PC-9 (cell line): ENCODE results near the gene MARCHF6. TPM values are rescaled to one million over a fixed set of nuclear protein-coding genes. Genes with fewer than 3 reads are reported as not detected.
A peak's percentile ranks its signal among the peaks of the same experiment; 100 is the strongest.
"Not testable (repeated sequence)": the region's sequence is repeated elsewhere in the genome, so short reads cannot be mapped to it uniquely, and the experiment has no call there.

Source experiments
- BruUV-seq: library from RNA; stranded (reverse); fragments of 400-500 nt; replicated peaks from 2 replicates; lab custom pipeline; 2021; lab: Mats Ljungman, UMichigan
- CTCF ChIA-PET: fragments of 300-600 bp; sonication (Branson Sonifier 250); formaldehyde crosslinking; loops from one replicate; lab custom pipeline; 2022; ENCODE audit warnings: antibody characterized with exemption; lab: Charles Lee
- POLR2A ChIA-PET: fragments of 300-600 bp; sonication (Branson Sonifier 250); formaldehyde crosslinking; loops from one replicate; lab custom pipeline; 2022; ENCODE audit warnings: antibody characterized with exemption; ENCODE audit not compliant: unreplicated experiment; lab: Charles Lee
- DNase-seq, 2 experiments: peaks; one replicate each; pipeline versions ENCODE4 v3.0.0 to v3.0.0-alpha.2; 2015 to 2022; ENCODE audit warnings: mixed read lengths in 1 of 2
- H2AFZ ChIP-seq: fragments of 200-600 bp; sonication (generic); 2 replicates; pipeline ENCODE4 v1.8.1; 2017; ENCODE audit warnings: antibody characterized with exemption
- H3F3A ChIP-seq: fragments of 200-600 bp; sonication (generic); 2 replicates; pipeline ENCODE4 v1.8.1; 2017; ENCODE audit warnings: antibody characterized with exemption, mild to moderate bottlenecking, low read depth; ENCODE audit not compliant: insufficient read depth
- H3K27ac ChIP-seq: fragments of 200-600 bp; sonication (generic); 2 replicates; pipeline ENCODE4 v1.6.1; 2016; ENCODE audit warnings: mixed run types
- H3K27me3 ChIP-seq: fragments of 200-600 bp; sonication (generic); 2 replicates; pipeline ENCODE4 v1.6.1; 2016; ENCODE audit warnings: low read depth, mixed run types; ENCODE audit not compliant: insufficient read depth
- H3K36me3 ChIP-seq: fragments of 200-600 bp; sonication (generic); 2 replicates; pipeline ENCODE4 v1.6.1; 2016; ENCODE audit warnings: low read depth, mixed run types
- H3K4me1 ChIP-seq: fragments of 200-600 bp; sonication (generic); replicated peaks from 2 replicates; pipeline ENCODE4 v1.6.1; 2016; ENCODE audit warnings: mixed run types; ENCODE audit not compliant: insufficient read depth
- H3K4me2 ChIP-seq: fragments of 200-600 bp; sonication (generic); 2 replicates; pipeline ENCODE4 v1.6.1; 2017; ENCODE audit warnings: mixed run types
- H3K4me3 ChIP-seq: fragments of 200-600 bp; sonication (generic); 2 replicates; pipeline ENCODE4 v1.6.1; 2016; ENCODE audit warnings: mixed run types
- H3K79me2 ChIP-seq: fragments of 200-600 bp; sonication (generic); 2 replicates; pipeline ENCODE4 v1.6.1; 2017; ENCODE audit warnings: low read depth, mixed run types
- H3K9me2 ChIP-seq: fragments of 200-600 bp; sonication (generic); 2 replicates; pipeline ENCODE4 v1.8.1; 2017; ENCODE audit warnings: mild to moderate bottlenecking; ENCODE audit not compliant: insufficient read depth
- H3K9me3 ChIP-seq: fragments of 200-600 bp; sonication (generic); 2 replicates; pipeline ENCODE4 v1.8.1; 2016; ENCODE audit warnings: low read depth; ENCODE audit not compliant: insufficient read depth
- H4K20me1 ChIP-seq: fragments of 200-600 bp; sonication (generic); 2 replicates; pipeline ENCODE4 v1.8.1; 2017; ENCODE audit not compliant: insufficient read depth
- EZH2 ChIP-seq: fragments of 200-600 bp; sonication (generic); IDR thresholded peaks from 2 replicates; pipeline ENCODE4 v1.8.0; 2017; ENCODE audit warnings: antibody characterized with exemption, low read depth
- intact Hi-C: fragments of 100-400 bp; cut with micrococcal nuclease; formaldehyde crosslinking; loops from one replicate; pipeline ENCODE4 v1.10.0; 2022; ENCODE audit not compliant: unreplicated experiment
- total RNA-seq: library from RNA; stranded (reverse); gene quantifications from 2 replicates; pipeline ENCODE4 v1.2.3, GENCODE V29; 2021
- TF ChIP-seq, protein P1 (sequence below): fragments of 200-600 bp; sonication (generic); conservative IDR thresholded peaks from 2 replicates; pipeline ENCODE4 v1.6.1; 2017; ENCODE audit warnings: mixed run types, antibody characterized with exemption, mild to moderate bottlenecking, moderate library complexity

MARCHF6 gene
- total RNA-seq, 1 experiment from 2014 or later: 364 TPM

DNA sequence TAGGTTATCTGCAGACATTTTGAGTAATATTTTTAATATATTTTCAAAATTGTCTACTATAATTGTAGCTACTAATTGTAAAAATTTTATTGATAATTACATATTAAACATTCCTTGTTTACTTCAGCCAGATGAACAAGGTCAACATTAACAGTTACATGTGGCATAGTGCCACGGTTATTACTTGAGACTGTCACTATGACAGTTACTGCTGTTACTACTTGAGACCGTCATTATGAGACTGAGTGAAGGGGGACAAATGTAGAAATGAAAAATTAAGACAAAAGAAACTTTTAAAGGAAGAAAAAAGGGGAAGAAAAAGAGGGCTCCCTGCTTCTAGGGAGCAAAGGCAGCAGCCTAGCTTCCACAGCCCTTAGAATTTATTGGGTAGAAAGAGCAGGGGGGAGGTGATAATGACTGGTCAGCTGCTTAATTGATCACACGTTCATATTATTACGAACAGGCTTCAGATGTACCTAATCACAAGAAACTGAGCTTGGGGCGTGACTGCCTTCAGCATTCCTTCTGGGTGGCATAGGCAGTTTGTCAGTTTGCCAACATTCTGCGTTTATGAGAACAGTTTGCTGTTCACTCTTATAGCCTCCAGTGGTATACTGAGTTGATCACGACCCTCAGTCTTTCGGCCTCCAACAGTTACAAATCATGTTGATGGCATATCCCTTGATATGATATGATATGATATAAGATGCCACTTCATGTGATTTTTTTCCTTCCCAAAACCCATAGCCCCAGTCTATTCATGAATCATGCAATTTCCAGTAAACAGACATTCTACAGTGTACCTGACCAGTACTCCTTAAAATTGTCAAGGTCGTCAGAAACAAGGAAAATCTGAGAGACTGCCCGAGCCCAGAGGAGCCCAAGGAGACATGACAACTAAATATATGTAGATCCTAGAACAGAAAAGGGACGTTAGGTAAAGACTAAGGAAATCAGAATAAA, 13.1 kb downstream of the MARCHF6 start:
- Histone ChIP-seq H3K4me3 (no peak overlapping the region), H3K79me2 (peaks cover 100% of the 10 kb centered on the region), H3K9me2 (no peaks in the 10 kb centered on the region), H3K27ac (no peak overlapping the region), H3K36me3 (peaks cover 12% of the 10 kb centered on the region; the same call in 1 of the 2 replicates), H3K9me3 (no peaks in the 10 kb centered on the region), H4K20me1 (peaks cover 92% of the 10 kb centered on the region), H3K4me2 (no peak overlapping the region), H3K4me1 (0 out of 2 replicates have a peak, but pooled peaks cover 19% of the 10 kb centered on the region), H3F3A (peaks cover 20% of the 10 kb centered on the region), H2AFZ (no peak overlapping the region), H3K27me3 (no peaks in the 10 kb centered on the region)
- no TSS peak for BruUV-seq
- ChIA-PET CTCF (interaction anchor here (0.6 to 1.1 kb wide), 2 partner anchors 83 to 532 kb away, joined by 3 to 5 read pairs; no protein-coding TSS in a partner anchor), POLR2A (interaction anchor here (0.6 to 0.8 kb wide), 5 partner anchors 11 to 608 kb away, joined by 3 to 6 read pairs (median 5); partner anchors contain the start of gene MARCHF6)
- intact Hi-C loops: loop anchor here (1.0 to 5.0 kb wide), 3 partner anchors 14 to 186 kb away; partner anchors contain the start of gene MARCHF6
- no peak for TF ChIP-seq EZH2
- peak; percentile 61 to 72 for DNase-seq

DNA sequence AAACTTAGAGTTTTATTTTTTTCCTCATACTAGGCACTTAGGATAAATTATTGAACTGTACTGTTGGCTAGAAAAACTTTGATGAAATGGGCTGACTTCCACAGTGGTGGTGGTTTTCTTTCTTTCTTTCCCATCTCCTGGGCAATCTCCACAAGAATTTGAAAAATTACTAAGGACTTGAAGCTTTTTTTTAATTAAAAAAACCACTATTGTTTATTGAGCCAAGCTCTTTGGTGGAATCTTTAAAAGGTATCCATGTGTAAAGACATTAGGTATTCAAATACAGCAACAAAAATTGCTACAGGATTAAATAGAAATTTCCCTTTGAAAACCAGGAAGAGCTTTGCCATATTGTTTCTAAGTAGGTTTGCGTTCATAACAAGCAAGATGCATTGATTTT, 14.1 kb downstream of the MARCHF6 start:
- H2AFZ ChIP-seq: no peak overlapping the region
- 0 out of 2 replicates have a peak, but pooled peaks cover 19% of the 10 kb centered on the region for H3K4me1 ChIP-seq
- POLR2A ChIA-PET: interaction anchor here (0.9 kb wide), 1 partner anchor 14 kb away, joined by 4 read pairs; the partner anchor contains the start of gene MARCHF6
- no peak overlapping the region for H3K4me3 ChIP-seq
- peaks cover 100% of the 10 kb centered on the region for H3K79me2 ChIP-seq
- H3K27ac ChIP-seq: no peak overlapping the region
- DNase-seq: no peak
- H3K4me2 ChIP-seq: no peak overlapping the region
- intact Hi-C loops: loop anchor here (2.0 to 5.0 kb wide), 2 partner anchors 15 to 185 kb away; partner anchors contain the start of gene MARCHF6
- BruUV-seq: no TSS peak
- H3K36me3 ChIP-seq: peaks cover 17% of the 10 kb centered on the region; the same call in 1 of the 2 replicates
- peaks cover 92% of the 10 kb centered on the region for H4K20me1 ChIP-seq
- no peaks in the 10 kb centered on the region for H3K9me3 ChIP-seq
- TF ChIP-seq EZH2: no peak
- TF ChIP-seq, protein P1, sequence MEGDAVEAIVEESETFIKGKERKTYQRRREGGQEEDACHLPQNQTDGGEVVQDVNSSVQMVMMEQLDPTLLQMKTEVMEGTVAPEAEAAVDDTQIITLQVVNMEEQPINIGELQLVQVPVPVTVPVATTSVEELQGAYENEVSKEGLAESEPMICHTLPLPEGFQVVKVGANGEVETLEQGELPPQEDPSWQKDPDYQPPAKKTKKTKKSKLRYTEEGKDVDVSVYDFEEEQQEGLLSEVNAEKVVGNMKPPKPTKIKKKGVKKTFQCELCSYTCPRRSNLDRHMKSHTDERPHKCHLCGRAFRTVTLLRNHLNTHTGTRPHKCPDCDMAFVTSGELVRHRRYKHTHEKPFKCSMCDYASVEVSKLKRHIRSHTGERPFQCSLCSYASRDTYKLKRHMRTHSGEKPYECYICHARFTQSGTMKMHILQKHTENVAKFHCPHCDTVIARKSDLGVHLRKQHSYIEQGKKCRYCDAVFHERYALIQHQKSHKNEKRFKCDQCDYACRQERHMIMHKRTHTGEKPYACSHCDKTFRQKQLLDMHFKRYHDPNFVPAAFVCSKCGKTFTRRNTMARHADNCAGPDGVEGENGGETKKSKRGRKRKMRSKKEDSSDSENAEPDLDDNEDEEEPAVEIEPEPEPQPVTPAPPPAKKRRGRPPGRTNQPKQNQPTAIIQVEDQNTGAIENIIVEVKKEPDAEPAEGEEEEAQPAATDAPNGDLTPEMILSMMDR: no peak
- CTCF ChIA-PET: interaction anchor here (0.6 to 1.1 kb wide), 3 partner anchors 9 to 533 kb away, joined by 3 to 5 read pairs (median 4); no protein-coding TSS in a partner anchor
- no peaks in the 10 kb centered on the region for H3K9me2 ChIP-seq
- H3K27me3 ChIP-seq: no peaks in the 10 kb centered on the region
- H3F3A ChIP-seq: peaks cover 18% of the 10 kb centered on the region

DNA sequence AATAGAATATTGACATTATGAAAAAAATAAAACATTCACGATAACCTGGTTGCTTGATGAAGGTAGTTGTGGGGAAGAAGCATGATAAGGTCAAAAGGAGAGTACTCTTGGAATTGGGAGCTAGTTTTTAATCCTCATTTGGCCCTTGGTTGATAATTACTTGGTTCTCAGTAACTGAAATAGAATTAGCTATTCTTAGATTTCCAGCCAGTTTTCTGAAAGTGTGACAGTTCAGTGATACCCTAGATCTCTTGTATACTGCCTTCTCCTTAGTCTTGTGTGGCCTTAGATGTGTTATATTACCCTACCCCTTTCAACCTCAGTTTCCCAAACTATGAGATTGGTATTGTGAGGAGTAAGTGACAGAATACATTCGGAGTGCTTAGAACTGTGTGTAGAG, 17.4 kb downstream of the MARCHF6 start:
- intact Hi-C loops: no loop called here
- no peak overlapping the region for H3K27ac ChIP-seq
- peaks cover 18% of the 10 kb centered on the region; the same call in 1 of the 2 replicates for H3K36me3 ChIP-seq
- H3K9me3 ChIP-seq: no peaks in the 10 kb centered on the region
- no peak overlapping the region for H3K4me3 ChIP-seq
- H3F3A ChIP-seq: peaks cover 7% of the 10 kb centered on the region
- POLR2A ChIA-PET: no interaction called here
- DNase-seq: no peak
- TF ChIP-seq, protein P1: no peak
- TF ChIP-seq EZH2: no peak
- no peaks in the 10 kb centered on the region for H3K27me3 ChIP-seq
- no peaks in the 10 kb centered on the region for H3K9me2 ChIP-seq
- H4K20me1 ChIP-seq: peaks cover 84% of the 10 kb centered on the region
- H3K79me2 ChIP-seq: peaks cover 97% of the 10 kb centered on the region
- CTCF ChIA-PET: interaction anchor here (1.4 kb wide), 1 partner anchor 87 kb away, joined by 4 read pairs; no protein-coding TSS in a partner anchor
- H3K4me1 ChIP-seq: 0 out of 2 replicates have a peak, but pooled peaks cover 6% of the 10 kb centered on the region
- no peak overlapping the region for H3K4me2 ChIP-seq
- H2AFZ ChIP-seq: no peak overlapping the region
- no TSS peak for BruUV-seq

DNA sequence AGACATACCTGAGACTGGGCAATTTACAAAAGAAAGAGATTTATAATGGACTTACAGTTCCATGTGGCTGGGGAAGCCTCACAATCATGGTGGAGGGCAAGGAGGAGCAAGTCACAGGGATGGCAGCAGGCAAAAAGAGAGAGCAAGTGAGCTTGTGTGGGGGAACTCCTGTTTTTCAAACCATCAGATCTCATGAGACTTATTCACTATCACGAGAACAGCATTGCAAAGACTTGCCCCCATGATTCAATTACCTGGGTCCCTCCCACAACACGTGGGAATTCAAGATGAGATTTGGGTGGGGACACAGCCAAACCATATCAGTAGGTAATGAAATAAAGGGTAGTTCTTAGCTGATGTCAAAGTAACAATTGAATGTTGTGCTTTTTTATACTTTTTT, 17.9 kb downstream of the MARCHF6 start:
- peaks cover 97% of the 10 kb centered on the region for H3K79me2 ChIP-seq
- H3K4me3 ChIP-seq, H3K9me2 ChIP-seq, intact Hi-C loops, H3K4me1 ChIP-seq, H3K27ac ChIP-seq, H3K27me3 ChIP-seq, H3K9me3 ChIP-seq, DNase-seq, H3K4me2 ChIP-seq, BruUV-seq, H3F3A ChIP-seq, H2AFZ ChIP-seq, POLR2A ChIA-PET: not testable (repeated sequence)
- peaks cover 18% of the 10 kb centered on the region; the same call in 1 of the 2 replicates for H3K36me3 ChIP-seq
- CTCF ChIA-PET: interaction anchor here (1.4 kb wide), 1 partner anchor 87 kb away, joined by 4 read pairs; no protein-coding TSS in a partner anchor
- peaks cover 83% of the 10 kb centered on the region for H4K20me1 ChIP-seq
